Gastrocnemius medialis (tissue), 4 donors: Measurements from ENCODE around the gene CDKN3.

Experiments
- CTCF ChIP-seq, 5 experiments: fragments of 450-650 bp in 3 of 5; fragments of 200-600 bp in 2 of 5; sonication (generic) in 2 of 5; IDR thresholded peaks in 4 of 5; conservative IDR thresholded peaks in 1 of 5; 1 replicate in 4 of 5; 2 replicates in 1 of 5; pipeline ENCODE4 v1.5.1; 2016 to 2019; ENCODE audit warnings: antibody characterized with exemption in 5 of 5, mild to moderate bottlenecking in 3 of 5, moderate library complexity in 3 of 5
- POLR2A ChIP-seq, 2 donors: fragments of 450-650 bp; IDR thresholded peaks; one replicate each; pipeline ENCODE4 v1.6.1; 2017; ENCODE audit warnings: antibody characterized with exemption in 2 of 2, mild to moderate bottlenecking in 2 of 2, moderate library complexity in 2 of 2

GRCh38 chr14:54423991-54424390 is 27.2 kb downstream of the CDKN3 start:
- TF ChIP-seq CTCF (IDR thresholded peaks at IDR 0.05 in 4 of 5, conservative IDR thresholded peaks at IDR 0.05 in 1 of 5) (no peak), POLR2A (IDR thresholded peaks at IDR 0.05) (no peak)
